H1 (cell line): ENCODE measurements around the gene NTRK2. TPM values are rescaled to one million over a fixed set of nuclear protein-coding genes. Genes with fewer than 3 reads are reported as not detected.

Experiments
- SIX5 ChIP-seq: IDR thresholded peaks from 2 replicates; pipeline ENCODE4 v1.6.1; 2011; ENCODE audit warnings: mild to moderate bottlenecking, low read depth, low read length
- polyA plus RNA-seq, 7 experiments: library from polyadenylated mRNA; depleted of rRNA in 3 of 7; stranded (reverse) in 5 of 7; unstranded in 2 of 7; fragments of >200 nt in 5 of 7; fragments of 200-250 nt in 2 of 7; gene quantifications; 1 replicate in 5 of 7; 2 replicates in 1 of 7; 4 replicates in 1 of 7; pipeline versions ENCODE4 v1.2.1 to v1.2.3, GENCODE V29; 2011 to 2013; ENCODE audit warnings: missing spikeins in 2 of 7, mixed read lengths in 2 of 7
- total RNA-seq: library from RNA; stranded (reverse); fragmentation: NEBNext Ultra II Directional; extraction: Animal tissue kit (Norgen Biotek cat#: 25700); gene quantifications from 2 replicates; pipeline ENCODE4 v1.2.1, GENCODE V29; 2021

The NTRK2 gene
- total and polyA plus RNA-seq, 2 of the 8 experiments (the other 6 are each of a cell fraction or from before 2014, with no cell fraction given) = 0.03 to 0.04 TPM

DNA sequence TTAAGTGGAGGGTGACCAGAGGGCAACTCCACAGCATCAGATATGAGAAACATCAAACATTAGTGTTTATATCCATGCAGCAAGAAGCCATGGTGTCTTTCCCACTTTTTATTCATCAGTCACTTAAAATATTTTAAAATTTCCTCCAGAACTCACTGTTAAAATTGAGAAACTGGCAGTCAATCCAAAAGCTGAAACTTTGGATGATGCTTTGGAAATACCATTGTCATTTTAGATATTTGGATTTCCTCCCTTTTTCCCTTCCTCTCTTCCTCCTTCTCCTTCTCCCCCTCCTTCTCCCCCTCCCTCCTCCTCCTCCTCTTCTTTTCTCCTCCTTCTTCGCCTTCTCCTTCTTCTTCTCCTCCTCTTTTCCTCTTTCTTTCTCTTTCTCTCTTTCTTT lies 33.1 kb upstream of the NTRK2 start (continued):
- TF ChIP-seq SIX5 = no peak
